Measurements from ENCODE around the gene TNFRSF4.

DNA sequence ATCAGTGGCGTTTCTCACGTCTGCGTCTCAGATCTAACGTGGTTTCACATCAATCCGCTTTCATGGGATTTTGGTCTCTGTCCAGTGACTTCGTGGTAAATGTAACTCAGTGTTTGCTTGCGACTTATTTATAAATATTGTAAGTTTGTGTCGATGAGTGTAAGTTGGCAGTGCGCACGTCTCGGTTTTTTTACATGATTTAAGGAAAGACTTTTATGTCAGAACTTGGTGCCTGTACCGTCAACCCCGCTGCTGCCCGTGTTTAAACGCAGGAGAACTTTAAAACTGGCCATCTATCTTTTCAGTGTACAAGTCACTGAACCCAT is 19.6 kb upstream of the TNFRSF4 start:
- TF ChIP-seq, protein P1, sequence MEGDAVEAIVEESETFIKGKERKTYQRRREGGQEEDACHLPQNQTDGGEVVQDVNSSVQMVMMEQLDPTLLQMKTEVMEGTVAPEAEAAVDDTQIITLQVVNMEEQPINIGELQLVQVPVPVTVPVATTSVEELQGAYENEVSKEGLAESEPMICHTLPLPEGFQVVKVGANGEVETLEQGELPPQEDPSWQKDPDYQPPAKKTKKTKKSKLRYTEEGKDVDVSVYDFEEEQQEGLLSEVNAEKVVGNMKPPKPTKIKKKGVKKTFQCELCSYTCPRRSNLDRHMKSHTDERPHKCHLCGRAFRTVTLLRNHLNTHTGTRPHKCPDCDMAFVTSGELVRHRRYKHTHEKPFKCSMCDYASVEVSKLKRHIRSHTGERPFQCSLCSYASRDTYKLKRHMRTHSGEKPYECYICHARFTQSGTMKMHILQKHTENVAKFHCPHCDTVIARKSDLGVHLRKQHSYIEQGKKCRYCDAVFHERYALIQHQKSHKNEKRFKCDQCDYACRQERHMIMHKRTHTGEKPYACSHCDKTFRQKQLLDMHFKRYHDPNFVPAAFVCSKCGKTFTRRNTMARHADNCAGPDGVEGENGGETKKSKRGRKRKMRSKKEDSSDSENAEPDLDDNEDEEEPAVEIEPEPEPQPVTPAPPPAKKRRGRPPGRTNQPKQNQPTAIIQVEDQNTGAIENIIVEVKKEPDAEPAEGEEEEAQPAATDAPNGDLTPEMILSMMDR (conservative IDR thresholded peaks at IDR 0.05 in 1 of 2, IDR thresholded peaks at IDR 0.05 in 1 of 2; ENCODE audit: extremely low read depth in 1 of 2, insufficient read depth in 1 of 2, low read depth in 1 of 2, low read length in 2 of 2): no peak
- no peak for TF ChIP-seq EZH2 (IDR thresholded peaks at IDR 0.05; ENCODE audit: borderline replicate concordance, low read length)
